ENCODE measurements around the gene VMP1. TPM values are rescaled to one million over a fixed set of nuclear protein-coding genes. Genes with fewer than 3 reads are reported as not detected.

Gene VMP1
- total RNA-seq, 1 donor from 2014 or later: 169 TPM

- no peak for TF ChIP-seq CTCF (IDR thresholded peaks at IDR 0.05)
- H3K27ac ChIP-seq: no peak overlapping the region
- intact Hi-C loops (cut with DNase I): no loop called here
Observed at GRCh38 chr17:59727817-59728533, 20.5 kb downstream of the VMP1 start.

GRCh38 chr17:59730268-59730834 is 22.9 kb downstream of the VMP1 start:
- TF ChIP-seq CTCF (IDR thresholded peaks at IDR 0.05): no peak
- H3K4me1 ChIP-seq: peaks cover 9% of the 10 kb centered on the region
- H3K4me3 ChIP-seq: no peak overlapping the region
- ATAC-seq: no peak
- H3K27me3 ChIP-seq: no peaks in the 10 kb centered on the region
- intact Hi-C loops (cut with DNase I): no loop called here
- H3K27ac ChIP-seq: no peak overlapping the region
- no peak for DNase-seq
- H3K36me3 ChIP-seq: peaks cover 18% of the 10 kb centered on the region
- H3K9me3 ChIP-seq: no peaks in the 10 kb centered on the region

More at GRCh38 chr17:59727817-59728533, 20.5 kb downstream of the VMP1 start:
- peaks cover 15% of the 10 kb centered on the region for H3K4me1 ChIP-seq
- no peaks in the 10 kb centered on the region for H3K27me3 ChIP-seq
- no peaks in the 10 kb centered on the region for H3K9me3 ChIP-seq
- ATAC-seq (no peak), DNase-seq (no peak)
- no peak overlapping the region for H3K4me3 ChIP-seq
- peaks cover 10% of the 10 kb centered on the region for H3K36me3 ChIP-seq

- no peak overlapping the region for H3K4me3 ChIP-seq
- no peaks in the 10 kb centered on the region for H3K9me3 ChIP-seq
- no peaks in the 10 kb centered on the region for H3K4me1 ChIP-seq
- ATAC-seq: no peak
- intact Hi-C loops (cut with DNase I): no loop called here
- H3K27me3 ChIP-seq: no peaks in the 10 kb centered on the region
- peaks cover 49% of the 10 kb centered on the region for H3K36me3 ChIP-seq
- H3K27ac ChIP-seq: no peak overlapping the region
- no peak for DNase-seq
- no peak for TF ChIP-seq CTCF (IDR thresholded peaks at IDR 0.05)
Observed at GRCh38 chr17:59733697-59734096, 26.2 kb downstream of the VMP1 start.

- no peak for ATAC-seq
- no peaks in the 10 kb centered on the region for H3K9me3 ChIP-seq
- H3K36me3 ChIP-seq: peaks cover 51% of the 10 kb centered on the region
- no peak overlapping the region for H3K4me3 ChIP-seq
- no peaks in the 10 kb centered on the region for H3K4me1 ChIP-seq
- H3K27ac ChIP-seq: no peak overlapping the region
- intact Hi-C loops (cut with DNase I): no loop called here
- DNase-seq: no peak
- no peaks in the 10 kb centered on the region for H3K27me3 ChIP-seq
- TF ChIP-seq CTCF (IDR thresholded peaks at IDR 0.05): no peak
Observed at GRCh38 chr17:59734226-59734625, 26.8 kb downstream of the VMP1 start.

- no peaks in the 10 kb centered on the region for H3K4me1 ChIP-seq
- intact Hi-C loops (cut with DNase I): no loop called here
- ATAC-seq: no peak
Observed at GRCh38 chr17:59737324-59737723, 29.9 kb downstream of the VMP1 start.

More at GRCh38 chr17:59737324-59737723, 29.9 kb downstream of the VMP1 start:
- DNase-seq: no peak
- H3K9me3 ChIP-seq: no peaks in the 10 kb centered on the region
- no peaks in the 10 kb centered on the region for H3K27me3 ChIP-seq
- H3K4me3 ChIP-seq: no peak overlapping the region
- H3K36me3 ChIP-seq: peaks cover 63% of the 10 kb centered on the region
- no peak for TF ChIP-seq CTCF (IDR thresholded peaks at IDR 0.05)
- H3K27ac ChIP-seq: no peak overlapping the region
